Stimulated activated CD4-positive, alpha-beta T cell treated with anti-CD3 and anti-CD28 coated beads, TNF-alpha, amount 100 ng/mL, for 1 hour (primary cell): ENCODE measurements around the gene FADS3.
"Not testable (repeated sequence)": the region's sequence is repeated elsewhere in the genome, so short reads cannot be mapped to it uniquely, and the experiment has no call there.

Experiments
- DNase-seq, 3 donors: peaks; one replicate each; pipeline ENCODE4 v3.0.0-alpha.2; 2020; ENCODE audit warnings: low read depth in 3 of 3, low spot score in 1 of 3

The FADS3 gene

GRCh38 chr11:61882267-61882666 is 9.1 kb downstream of the FADS3 start:
- DNase-seq, result not testable (repeated sequence)

- no peak for DNase-seq
Measured at GRCh38 chr11:61881397-61881796, 9.9 kb downstream of the FADS3 start.

- no peak for DNase-seq
Measured at GRCh38 chr11:61880454-61880853, 10.9 kb downstream of the FADS3 start.

- no peak for DNase-seq
Measured at GRCh38 chr11:61880031-61880430, 11.3 kb downstream of the FADS3 start.

- DNase-seq, result no peak
Measured at GRCh38 chr11:61879152-61879551, 12.2 kb downstream of the FADS3 start.

GRCh38 chr11:61875698-61876097 is 15.6 kb downstream of the FADS3 start:
- DNase-seq, result no peak

GRCh38 chr11:61874853-61875252 is 16.5 kb downstream of the FADS3 start:
- DNase-seq, result no peak

GRCh38 chr11:61874377-61874809 is 17.0 kb downstream of the FADS3 start:
- no peak for DNase-seq

GRCh38 chr11:61873588-61874376 is 17.6 kb downstream of the FADS3 start:
- DNase-seq, result no peak

GRCh38 chr11:61872935-61873565 is 18.3 kb downstream of the FADS3 start:
- DNase-seq, result no peak

- peak in 1 of 3 donors; percentile 41 for DNase-seq
Measured at GRCh38 chr11:61871158-61871597, 20.2 kb downstream of the FADS3 start.

- DNase-seq, result no peak
Measured at GRCh38 chr11:61870541-61871031, 20.8 kb downstream of the FADS3 start.

GRCh38 chr11:61869708-61870451 is 21.5 kb downstream of the FADS3 start:
- DNase-seq, result no peak

- no peak for DNase-seq
Measured at GRCh38 chr11:61869429-61869707, 22.0 kb downstream of the FADS3 start.

- DNase-seq, result no peak
Measured at GRCh38 chr11:61868571-61869428, 22.5 kb downstream of the FADS3 start.

GRCh38 chr11:61866958-61867343 is 24.4 kb downstream of the FADS3 start:
- no peak for DNase-seq

GRCh38 chr11:61866231-61866957 is 25.0 kb downstream of the FADS3 start:
- no peak for DNase-seq

GRCh38 chr11:61864814-61865775 is 26.2 kb downstream of the FADS3 start:
- DNase-seq, result no peak

- no peak for DNase-seq
Measured at GRCh38 chr11:61863548-61864081, 27.7 kb downstream of the FADS3 start.
